Measurements from ENCODE around the gene ELN. TPM values are rescaled to one million over a fixed set of nuclear protein-coding genes. Genes with fewer than 3 reads are reported as not detected.

ELN gene
- total and polyA plus RNA-seq, 2 of the 8 experiments (the other 6 are each of a cell fraction or from before 2014, with no cell fraction given) = 5.1 to 5.6 TPM

- no peak overlapping the region for H2BK12ac ChIP-seq (ENCODE audit: low read depth, low read length)
- no peak overlapping the region for H2BK20ac ChIP-seq (ENCODE audit: low read length)
- no peak overlapping the region for H4K8ac ChIP-seq (ENCODE audit: extremely low read depth, insufficient read depth, low read length)
- no peak overlapping the region for H2AK5ac ChIP-seq (ENCODE audit: low read depth, low read length)
- no peaks in the 10 kb centered on the region for H3K79me2 ChIP-seq (ENCODE audit: control insufficient read depth in 1 of 2, insufficient read depth in 2 of 2, low read length in 2 of 2)
- no peaks in the 10 kb centered on the region for H3K4me1 ChIP-seq (replicated peaks in 1 of 4; ENCODE audit: control insufficient read depth in 3 of 4, insufficient read depth in 4 of 4, low read length in 3 of 4)
- H3K27me3 ChIP-seq (replicated peaks in 1 of 4; ENCODE audit: control insufficient read depth in 3 of 4, extremely low read depth in 1 of 4, insufficient read depth in 3 of 4, low read length in 3 of 4) = no peaks in the 10 kb centered on the region
- no peak overlapping the region for H3K18ac ChIP-seq (ENCODE audit: extremely low read depth, low read length)
- H3K56ac ChIP-seq (replicated peaks; ENCODE audit: insufficient read length, low read depth, low read length) = no peak overlapping the region
- H3K4ac ChIP-seq (replicated peaks; ENCODE audit: insufficient read length, low read depth, low read length) = no peak overlapping the region
- H3K79me1 ChIP-seq (ENCODE audit: low read depth, low read length) = no peaks in the 10 kb centered on the region
- WGBS, 2 experiments (ENCODE audit: extremely low coverage in 1 of 2, insufficient coverage in 1 of 2, insufficient read length in 1 of 2, insufficient replicate concordance in 2 of 2, low coverage in 1 of 2, low lambda C conversion rate in 2 of 2, missing lambda C conversion rate in 1 of 2) = 95% methylated on average over 6 of the region's 6 CpGs; no CpG with 5 or more reads in 1 of the 2 experiments
- H3K14ac ChIP-seq (ENCODE audit: insufficient read length) = no peak overlapping the region
- FAIRE-seq (no peak), DNase-seq (ENCODE audit: low read depth in 1 of 2, low spot score in 2 of 2) (no peak)
- H4K91ac ChIP-seq (replicated peaks; ENCODE audit: insufficient read length, low read length) = no peak overlapping the region
- H2AFZ ChIP-seq (ENCODE audit: low read length) = no peak overlapping the region
- no peak overlapping the region for H3K27ac ChIP-seq (ENCODE audit: low read depth, low read length)
- H3K4me3 ChIP-seq (ENCODE audit: extremely low read depth in 1 of 4, insufficient read depth in 2 of 4, low read depth in 3 of 4, low read length in 4 of 4) = no peak overlapping the region
- H2BK120ac ChIP-seq (replicated peaks; ENCODE audit: low read depth, low read length) = no peak overlapping the region
- H3K4me2 ChIP-seq (ENCODE audit: insufficient read depth in 1 of 2, low read depth in 2 of 2, low read length in 2 of 2) = no peak overlapping the region
- POLR2A ChIA-PET (ENCODE audit: partially characterized antibody) = interaction anchor here (1.5 kb wide), 1 partner anchor 73 kb away, joined by 4 read pairs; no protein-coding TSS in a partner anchor
- H3K9me3 ChIP-seq (ENCODE audit: insufficient read depth in 2 of 2, low read depth in 1 of 2, low read length in 1 of 2) = no peaks in the 10 kb centered on the region
- no peak overlapping the region for H4K5ac ChIP-seq (ENCODE audit: insufficient read length, low read depth, low read length)
- no peak overlapping the region for H2BK5ac ChIP-seq (ENCODE audit: low read depth, low read length)
- 0 out of 2 replicates have a peak, but pooled peaks cover 2% of the 10 kb centered on the region for H3K23me2 ChIP-seq (ENCODE audit: low read depth, low read length)
- H2BK15ac ChIP-seq (ENCODE audit: low read length) = no peak overlapping the region
- CTCF ChIA-PET (ENCODE audit: partially characterized antibody) = interaction anchor here (0.7 to 2.7 kb wide), 5 partner anchors 13 to 173 kb away, joined by 4 to 6 read pairs (median 4); no protein-coding TSS in a partner anchor
- H3K23ac ChIP-seq (ENCODE audit: insufficient read length) = no peak overlapping the region
- H4K20me1 ChIP-seq (replicated peaks in 1 of 2; ENCODE audit: control insufficient read depth in 1 of 2, insufficient read depth in 2 of 2, low read length in 2 of 2) = peaks cover 0 to 8% of the 10 kb centered on the region in 2 experiments
- H3K36me3 ChIP-seq (ENCODE audit: control insufficient read depth in 2 of 4, insufficient read depth in 4 of 4, low read length in 3 of 4) = peaks cover 8 to 38% (median 24%) of the 10 kb centered on the region in 4 experiments
- H3K9ac ChIP-seq (replicated peaks in 1 of 4; ENCODE audit: extremely low read depth in 1 of 4, low read depth in 3 of 4, low read length in 3 of 4) = no peak overlapping the region
- TF ChIP-seq USF2 (IDR thresholded peaks at IDR 0.05; ENCODE audit: low read length) (no peak), ATF3 (IDR thresholded peaks at IDR 0.05; ENCODE audit: insufficient read depth, low read depth, low read length) (no peak), SUZ12 (IDR thresholded peaks at IDR 0.05; ENCODE audit: low read length) (no peak), POLR2AphosphoS5 (IDR thresholded peaks at IDR 0.05; ENCODE audit: low read depth, low read length) (no peak), POLR2A (IDR thresholded peaks at IDR 0.05; ENCODE audit: control extremely low read depth in 1 of 2, low read depth in 2 of 2, low read length in 2 of 2) (no peak), EZH2 (IDR thresholded peaks at IDR 0.05; ENCODE audit: low read depth, low read length, severe bottlenecking) (no peak)
Observed at GRCh38 chr7:74103219-74103772, 75.3 kb downstream of the ELN start.
